Keratinocyte (primary cell): ENCODE data around the gene SDHC. TPM values are rescaled to one million over a fixed set of nuclear protein-coding genes. Genes with fewer than 3 reads are reported as not detected.

Source experiments
- DNase-seq: peaks from one replicate; pipeline ENCODE4 v3.0.0-alpha.2; 2011; ENCODE audit warnings: low read depth, missing footprints, low spot score
- FAIRE-seq: peaks from 2 replicates; lab custom pipeline; 2011; peaks lifted over from hg19 to GRCh38; lab: Jason Lieb, UNC
- H2AFZ ChIP-seq: 2 replicates; pipeline ENCODE4 v1.6.0; 2012; ENCODE audit warnings: low read length, control low read depth, inconsistent platforms; ENCODE audit not compliant: control insufficient read depth
- H3K27ac ChIP-seq: 2 replicates; pipeline ENCODE4 v1.5.1; 2011; ENCODE audit warnings: low read length; ENCODE audit not compliant: control insufficient read depth, insufficient read depth
- H3K27me3 ChIP-seq: 3 replicates; pipeline ENCODE4 v1.6.0; 2011; ENCODE audit warnings: low read length; ENCODE audit not compliant: control insufficient read depth, insufficient read depth; ENCODE audit errors: extremely low read depth
- H3K36me3 ChIP-seq, 2 experiments: 2 replicates in 1 of 2; 3 replicates in 1 of 2; pipeline ENCODE4 v1.5.1; 2011; ENCODE audit warnings: low read length in 2 of 2, mild to moderate bottlenecking in 1 of 2; ENCODE audit not compliant: control insufficient read depth in 2 of 2, insufficient read depth in 2 of 2; ENCODE audit errors: extremely low read depth in 1 of 2
- H3K4me1 ChIP-seq: 3 replicates; pipeline ENCODE4 v1.5.1; 2011; ENCODE audit warnings: low read length; ENCODE audit not compliant: control insufficient read depth, insufficient read depth; ENCODE audit errors: extremely low read depth
- H3K4me2 ChIP-seq: 3 replicates; pipeline ENCODE4 v1.6.0; 2011; ENCODE audit warnings: low read depth, low read length; ENCODE audit not compliant: control insufficient read depth, insufficient read depth; ENCODE audit errors: extremely low read depth
- H3K4me3 ChIP-seq, 3 experiments: fragments of 200-600 bp in 1 of 3; sonication (generic) in 1 of 3; 2 replicates in 2 of 3; 3 replicates in 1 of 3; pipeline ENCODE4 v1.5.1; 2011 to 2016; ENCODE audit warnings: low read length in 3 of 3, mild to moderate bottlenecking in 3 of 3, control low read depth in 2 of 3, inconsistent platforms in 1 of 3, low read depth in 1 of 3, mixed read lengths in 1 of 3, mixed run types in 1 of 3, moderate library complexity in 1 of 3; ENCODE audit not compliant: control insufficient read depth in 2 of 3, insufficient read depth in 2 of 3; ENCODE audit errors: extremely low read depth in 1 of 3
- H3K79me2 ChIP-seq: 2 replicates; pipeline ENCODE4 v1.6.0; 2012; ENCODE audit warnings: low read length; ENCODE audit not compliant: control insufficient read depth, insufficient read depth
- H3K9ac ChIP-seq: 3 replicates; pipeline ENCODE4 v1.6.0; 2011; ENCODE audit warnings: low read length; ENCODE audit not compliant: control insufficient read depth, insufficient read depth; ENCODE audit errors: extremely low read depth
- H3K9me1 ChIP-seq: 3 replicates; pipeline ENCODE4 v1.6.0; 2011; ENCODE audit warnings: low read length; ENCODE audit not compliant: control insufficient read depth, insufficient read depth; ENCODE audit errors: extremely low read depth
- H3K9me3 ChIP-seq: 2 replicates; pipeline ENCODE4 v1.5.1; 2012; ENCODE audit warnings: low read depth, low read length; ENCODE audit not compliant: control insufficient read depth
- H4K20me1 ChIP-seq: 3 replicates; pipeline ENCODE4 v1.6.0; 2011; ENCODE audit warnings: low read length; ENCODE audit not compliant: control insufficient read depth, insufficient read depth; ENCODE audit errors: extremely low read depth
- CTCF ChIP-seq, 3 experiments: IDR thresholded peaks in 1 of 3; conservative IDR thresholded peaks in 1 of 3; optimal IDR thresholded peaks in 1 of 3; 2 replicates in 2 of 3; 3 replicates in 1 of 3; pipeline versions ENCODE3 to v1.5.1; 2011; ENCODE audit warnings: low read length in 3 of 3, mild to moderate bottlenecking in 3 of 3, moderate library complexity in 2 of 3, control low read depth in 1 of 3, inconsistent platforms in 1 of 3; ENCODE audit not compliant: insufficient read depth in 2 of 3; ENCODE audit errors: extremely low read depth in 1 of 3
- EZH2 ChIP-seq: IDR thresholded peaks from one replicate; pipeline ENCODE4 v1.6.1; 2012; ENCODE audit warnings: inconsistent platforms, mild to moderate bottlenecking, low read length, moderate library complexity
- dilution Hi-C: fragments of 300-500 bp; cut with MboI; formaldehyde crosslinking; loops from one replicate; pipeline ENCODE4 v1.7.0; 2020; ENCODE audit warnings: low sequenced_read_pairs; ENCODE audit not compliant: extremely low pct_ligation_motif_present
- polyA plus RNA-seq, 5 experiments: library from polyadenylated mRNA; depleted of rRNA in 3 of 5; stranded (reverse) in 3 of 5; stranded (forward) in 1 of 5; unstranded in 1 of 5; fragments of >200 nt; gene quantifications; 1 replicate in 1 of 5; 2 replicates in 3 of 5; 3 replicates in 1 of 5; pipeline versions ENCODE4 v1.2.1 to v1.2.3, GENCODE V29; 2011 to 2012; ENCODE audit warnings: missing spikeins in 2 of 5, low read depth in 1 of 5, low replicate concordance in 1 of 5

SDHC gene
- polyA plus RNA-seq, 1 donor (not counting 4 experiments of a cell fraction or from before 2014, with no cell fraction given), result 401 TPM

DNA sequence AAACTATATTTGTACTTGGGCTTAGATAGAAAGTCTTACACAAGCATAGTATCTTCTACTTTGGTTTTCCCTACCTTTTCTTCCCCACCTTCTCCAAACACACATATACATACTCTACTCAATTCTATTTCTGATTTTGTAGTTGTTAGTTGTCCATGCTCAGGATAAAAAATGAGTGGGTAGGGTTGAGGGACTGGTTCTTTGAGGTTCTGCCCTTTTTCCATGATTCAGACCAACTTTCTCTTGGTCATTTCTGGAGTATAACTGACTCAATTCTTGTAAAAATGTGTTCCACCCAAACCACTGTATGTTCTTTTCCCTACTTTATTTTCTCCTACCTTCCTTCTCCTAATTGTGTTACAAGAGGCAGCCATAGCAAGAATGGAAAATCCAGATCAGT is 50.2 kb downstream of the SDHC start:
- Histone ChIP-seq H4K20me1 (no peaks in the 10 kb centered on the region), H3K9me3 (no peaks in the 10 kb centered on the region), H3K4me1 (peaks cover under 1% of the 10 kb centered on the region), H3K4me3 (no peak overlapping the region), H2AFZ (no peak overlapping the region), H3K79me2 (no peaks in the 10 kb centered on the region), H3K36me3 (peaks cover 0 to 6% of the 10 kb centered on the region in 2 experiments), H3K4me2 (no peak overlapping the region), H3K9ac (no peak overlapping the region), H3K9me1 (no peaks in the 10 kb centered on the region), H3K27ac (no peak overlapping the region), H3K27me3 (no peaks in the 10 kb centered on the region)
- FAIRE-seq (no peak), DNase-seq (no peak)
- dilution Hi-C loops, result no loop called here
- no peak for TF ChIP-seq EZH2
- no peak for TF ChIP-seq CTCF (optimal IDR thresholded peaks at IDR 0.05 in 1 of 3, IDR thresholded peaks at IDR 0.05 in 1 of 3, conservative IDR thresholded peaks at IDR 0.05 in 1 of 3; ENCODE audit: extremely low read depth in 1 of 3, insufficient read depth in 2 of 3, low read length in 3 of 3)

DNA sequence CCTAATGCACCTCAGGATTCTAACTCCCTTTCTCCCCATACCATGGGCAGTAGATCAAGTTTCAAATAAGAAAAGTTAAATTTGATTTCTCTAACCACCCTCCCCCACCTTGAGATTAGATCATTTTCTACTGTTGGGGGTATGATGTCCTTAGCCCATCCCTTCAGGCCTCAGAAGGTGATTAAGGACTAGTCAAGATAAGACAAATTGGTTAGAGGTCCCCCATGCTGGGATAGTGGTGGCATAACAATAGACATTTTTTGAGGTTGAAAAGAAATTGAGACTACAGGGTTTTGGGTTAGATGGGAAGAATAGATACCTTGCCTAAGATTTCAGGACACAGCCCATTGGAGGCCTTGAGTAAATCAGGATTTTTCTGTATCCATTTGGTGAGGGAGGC is 51.0 kb downstream of the SDHC start:
- H3K9ac ChIP-seq, result no peak overlapping the region

More for the DNA sequence above, 51.0 kb downstream of the SDHC start:
- no peak for TF ChIP-seq CTCF (optimal IDR thresholded peaks at IDR 0.05 in 1 of 3, IDR thresholded peaks at IDR 0.05 in 1 of 3, conservative IDR thresholded peaks at IDR 0.05 in 1 of 3; ENCODE audit: extremely low read depth in 1 of 3, insufficient read depth in 2 of 3, low read length in 3 of 3)
- TF ChIP-seq EZH2, result no peak
- FAIRE-seq (no peak), DNase-seq (no peak)
- dilution Hi-C loops, result no loop called here
- Histone ChIP-seq H3K4me3 (no peak overlapping the region), H3K4me1 (no peaks in the 10 kb centered on the region), H3K27me3 (no peaks in the 10 kb centered on the region), H2AFZ (no peak overlapping the region), H3K36me3 (peaks cover 0 to 6% of the 10 kb centered on the region in 2 experiments), H3K9me3 (no peaks in the 10 kb centered on the region), H3K9me1 (no peaks in the 10 kb centered on the region), H3K27ac (no peak overlapping the region), H3K79me2 (no peaks in the 10 kb centered on the region), H4K20me1 (no peaks in the 10 kb centered on the region), H3K4me2 (no peak overlapping the region)
